HepG2 (cell line): Measurements from ENCODE around the gene OSBPL1A. TPM values are rescaled to one million over a fixed set of nuclear protein-coding genes. Genes with fewer than 3 reads are reported as not detected.

ENCODE experiments used
- EHMT2 ChIP-seq: fragments of 200-600 bp; sonication (generic); IDR thresholded peaks from 2 replicates; pipeline ENCODE4 v1.7.0; 2017; ENCODE audit warnings: antibody characterized with exemption, low read depth, low read length, borderline replicate concordance
- ELF4 ChIP-seq: sonication (generic); formaldehyde crosslinking; IDR thresholded peaks from 2 replicates; pipeline ENCODE4 v1.5.0; 2020; ENCODE audit warnings: missing genetic modification reagents, mild to moderate bottlenecking, moderate library complexity, borderline replicate concordance
- HMGXB4 ChIP-seq, 2 experiments: sonication (generic) in 1 of 2; formaldehyde crosslinking in 1 of 2; IDR thresholded peaks; 2 replicates each; pipeline versions ENCODE4 v1.4.0 to v1.6.1; 2018 to 2020; ENCODE audit warnings: missing genetic modification reagents in 2 of 2, borderline replicate concordance in 1 of 2, low read depth in 1 of 2, mild to moderate bottlenecking in 1 of 2, missing biosample characterization in 1 of 2
- MIXL1 ChIP-seq: IDR thresholded peaks from 2 replicates; pipeline ENCODE4 v1.6.1; 2016
- PCBP1 ChIP-seq: fragments of 200-400 bp; formaldehyde crosslinking; IDR thresholded peaks from 2 replicates; pipeline ENCODE4 v1.6.1; 2017; ENCODE audit warnings: mild to moderate bottlenecking, low read depth, low read length, borderline replicate concordance
- ZFP82 ChIP-seq: sonication (generic); formaldehyde crosslinking; IDR thresholded peaks from 2 replicates; pipeline ENCODE4 v1.5.1; 2020; ENCODE audit warnings: mild to moderate bottlenecking, missing genetic modification reagents, borderline replicate concordance
- ZNF276 ChIP-seq: sonication (generic); formaldehyde crosslinking; IDR thresholded peaks from 2 replicates; pipeline ENCODE4 v1.4.0; 2020; ENCODE audit warnings: mild to moderate bottlenecking, low read depth, missing genetic modification reagents
- ZNF839 ChIP-seq: sonication (generic); formaldehyde crosslinking; IDR thresholded peaks from 2 replicates; pipeline ENCODE4 v1.4.0; 2020; ENCODE audit warnings: missing genetic modification reagents, mild to moderate bottlenecking, borderline replicate concordance
- ZNF883 ChIP-seq: sonication (generic); formaldehyde crosslinking; IDR thresholded peaks from 2 replicates; pipeline ENCODE4 v1.5.1; 2020; ENCODE audit warnings: mild to moderate bottlenecking, missing genetic modification reagents; ENCODE audit errors: not compliant biosample characterization
- polyA plus RNA-seq, 8 experiments: library from polyadenylated mRNA; depleted of rRNA in 3 of 8; stranded (reverse) in 7 of 8; unstranded in 1 of 8; fragments of >200 nt; fragmentation: Illumina TruSeq in 4 of 8; extraction: Trizol in 4 of 8; gene quantifications; 2 replicates each; pipeline versions ENCODE4 v1.2.1 to v1.2.3, GENCODE V29; 2011 to 2016; ENCODE audit warnings: low read depth in 4 of 8, missing spikeins in 1 of 8, mixed read lengths in 1 of 8; ENCODE audit not compliant: insufficient read depth in 1 of 8
- total RNA-seq, 5 experiments: library from RNA; depleted of rRNA; stranded (reverse); fragments of >200 nt; fragmentation: Illumina TruSeq; extraction: Trizol; gene quantifications; 2 replicates each; pipeline ENCODE4 v1.2.3, GENCODE V29; 2016; ENCODE audit warnings: low read depth in 1 of 5
- TF ChIP-seq, protein P1 (sequence below): fragments of 450-650 bp; IDR thresholded peaks from 2 replicates; pipeline ENCODE4 v1.6.1; 2017; ENCODE audit warnings: mild to moderate bottlenecking
- TF ChIP-seq, protein P2 (sequence below): sonication (generic); formaldehyde crosslinking; IDR thresholded peaks from 2 replicates; pipeline ENCODE4 v1.4.0; 2020; ENCODE audit warnings: mild to moderate bottlenecking, missing genetic modification reagents, borderline replicate concordance
- TF ChIP-seq, protein P3 (sequence below): sonication (generic); formaldehyde crosslinking; IDR thresholded peaks from 2 replicates; pipeline ENCODE4 v1.8.1; 2023; ENCODE audit warnings: mild to moderate bottlenecking, moderate library complexity, missing genetic modification reagents
- TF ChIP-seq, protein P4 (sequence below): sonication (generic); formaldehyde crosslinking; IDR thresholded peaks from 2 replicates; pipeline ENCODE4 v1.4.0; 2020; ENCODE audit warnings: low read depth, mild to moderate bottlenecking, missing genetic modification reagents
- TF ChIP-seq, protein P5 (sequence below): sonication (generic); formaldehyde crosslinking; IDR thresholded peaks from 2 replicates; pipeline ENCODE4 v1.8.1; 2023; ENCODE audit warnings: mild to moderate bottlenecking, missing genetic modification reagents, borderline replicate concordance

Gene OSBPL1A
- total and polyA plus RNA-seq, 2 of the 13 experiments (the other 11 are each of a cell fraction or from before 2014, with no cell fraction given): 0.02 TPM; not detected in 1

DNA sequence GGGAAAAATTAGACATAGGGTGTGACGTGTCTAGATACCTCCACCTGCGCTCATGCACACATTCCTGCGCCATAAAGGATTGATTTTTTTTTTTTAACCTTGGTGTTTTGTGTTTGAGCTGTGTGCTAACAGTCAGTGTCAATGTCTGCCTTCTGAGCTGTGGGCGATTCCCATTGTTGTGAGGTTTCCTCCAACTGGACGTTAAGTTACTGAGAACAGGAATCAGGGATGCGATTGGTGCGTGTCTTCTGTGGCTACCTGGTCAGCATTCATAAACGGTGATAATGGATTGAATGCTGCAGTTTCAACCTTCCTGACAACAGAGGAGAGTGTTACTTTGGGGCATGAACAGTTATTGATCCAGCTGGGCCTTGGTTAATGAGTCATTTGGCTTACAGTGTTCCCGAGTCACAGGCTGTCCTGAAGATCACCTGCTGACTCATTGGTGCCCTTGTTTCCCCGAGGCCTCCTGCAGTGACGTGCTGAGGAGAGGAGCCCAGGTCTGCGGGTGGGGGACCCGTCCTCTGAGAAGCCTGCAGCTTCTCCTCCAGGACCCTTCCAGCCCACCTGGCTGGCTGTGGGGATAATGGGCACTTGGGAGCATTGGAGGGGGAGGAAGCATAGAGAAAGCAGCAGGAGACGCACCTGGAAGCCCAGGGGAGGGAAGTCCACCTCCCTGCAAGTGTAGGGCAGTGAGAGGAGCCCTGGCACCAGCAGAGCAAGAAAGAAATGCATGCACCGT is 284.6 kb downstream of the OSBPL1A start (continued):
- TF ChIP-seq, protein P1, sequence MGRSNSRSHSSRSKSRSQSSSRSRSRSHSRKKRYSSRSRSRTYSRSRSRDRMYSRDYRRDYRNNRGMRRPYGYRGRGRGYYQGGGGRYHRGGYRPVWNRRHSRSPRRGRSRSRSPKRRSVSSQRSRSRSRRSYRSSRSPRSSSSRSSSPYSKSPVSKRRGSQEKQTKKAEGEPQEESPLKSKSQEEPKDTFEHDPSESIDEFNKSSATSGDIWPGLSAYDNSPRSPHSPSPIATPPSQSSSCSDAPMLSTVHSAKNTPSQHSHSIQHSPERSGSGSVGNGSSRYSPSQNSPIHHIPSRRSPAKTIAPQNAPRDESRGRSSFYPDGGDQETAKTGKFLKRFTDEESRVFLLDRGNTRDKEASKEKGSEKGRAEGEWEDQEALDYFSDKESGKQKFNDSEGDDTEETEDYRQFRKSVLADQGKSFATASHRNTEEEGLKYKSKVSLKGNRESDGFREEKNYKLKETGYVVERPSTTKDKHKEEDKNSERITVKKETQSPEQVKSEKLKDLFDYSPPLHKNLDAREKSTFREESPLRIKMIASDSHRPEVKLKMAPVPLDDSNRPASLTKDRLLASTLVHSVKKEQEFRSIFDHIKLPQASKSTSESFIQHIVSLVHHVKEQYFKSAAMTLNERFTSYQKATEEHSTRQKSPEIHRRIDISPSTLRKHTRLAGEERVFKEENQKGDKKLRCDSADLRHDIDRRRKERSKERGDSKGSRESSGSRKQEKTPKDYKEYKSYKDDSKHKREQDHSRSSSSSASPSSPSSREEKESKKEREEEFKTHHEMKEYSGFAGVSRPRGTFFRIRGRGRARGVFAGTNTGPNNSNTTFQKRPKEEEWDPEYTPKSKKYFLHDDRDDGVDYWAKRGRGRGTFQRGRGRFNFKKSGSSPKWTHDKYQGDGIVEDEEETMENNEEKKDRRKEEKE: no peak
- TF ChIP-seq PCBP1 (no peak), ZNF883 (peak; percentile 20), ZFP82 (no peak), ZNF276 (no peak), HMGXB4 (CRISPR knock-in tag; IDR thresholded peaks at IDR 0.05; ENCODE audit: borderline replicate concordance in 1 of 2, low read depth in 1 of 2) (peak; percentile 43 to 60; a peak in 2 of 4 replicates), EHMT2 (peak; percentile 44; the same call in 1 of the 2 replicates), MIXL1 (CRISPR knock-in tag) (peak; percentile 86), ELF4 (CRISPR knock-in tag) (no peak), ZNF839 (CRISPR knock-in tag) (no peak)
- TF ChIP-seq, protein P2, sequence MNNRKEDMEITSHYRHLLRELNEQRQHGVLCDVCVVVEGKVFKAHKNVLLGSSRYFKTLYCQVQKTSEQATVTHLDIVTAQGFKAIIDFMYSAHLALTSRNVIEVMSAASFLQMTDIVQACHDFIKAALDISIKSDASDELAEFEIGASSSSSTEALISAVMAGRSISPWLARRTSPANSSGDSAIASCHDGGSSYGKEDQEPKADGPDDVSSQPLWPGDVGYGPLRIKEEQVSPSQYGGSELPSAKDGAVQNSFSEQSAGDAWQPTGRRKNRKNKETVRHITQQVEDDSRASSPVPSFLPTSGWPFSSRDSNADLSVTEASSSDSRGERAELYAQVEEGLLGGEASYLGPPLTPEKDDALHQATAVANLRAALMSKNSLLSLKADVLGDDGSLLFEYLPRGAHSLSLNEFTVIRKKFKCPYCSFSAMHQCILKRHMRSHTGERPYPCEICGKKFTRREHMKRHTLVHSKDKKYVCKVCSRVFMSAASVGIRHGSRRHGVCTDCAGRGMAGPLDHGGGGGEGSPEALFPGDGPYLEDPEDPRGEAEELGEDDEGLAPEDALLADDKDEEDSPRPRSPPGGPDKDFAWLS (CRISPR knock-in tag): no peak
- TF ChIP-seq, protein P3, sequence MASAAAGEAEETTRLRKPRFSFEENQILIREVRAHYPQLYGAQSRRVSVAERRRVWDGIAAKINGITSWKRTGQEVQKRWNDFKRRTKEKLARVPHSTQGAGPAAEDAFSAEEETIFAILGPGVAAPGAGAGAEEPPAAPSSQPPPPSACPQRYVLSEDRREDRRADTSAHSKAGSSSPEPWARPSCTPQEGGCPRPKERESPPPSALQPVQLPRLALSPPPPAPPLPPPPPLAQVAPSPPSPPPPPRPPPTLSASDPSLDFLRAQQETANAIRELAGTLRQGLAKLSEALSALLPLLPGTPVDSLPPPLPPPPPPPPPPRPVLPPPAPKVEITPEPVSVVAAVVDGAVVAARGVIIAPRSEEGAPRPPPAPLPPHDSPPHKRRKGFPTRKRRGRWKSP: no peak
- TF ChIP-seq, protein P4, sequence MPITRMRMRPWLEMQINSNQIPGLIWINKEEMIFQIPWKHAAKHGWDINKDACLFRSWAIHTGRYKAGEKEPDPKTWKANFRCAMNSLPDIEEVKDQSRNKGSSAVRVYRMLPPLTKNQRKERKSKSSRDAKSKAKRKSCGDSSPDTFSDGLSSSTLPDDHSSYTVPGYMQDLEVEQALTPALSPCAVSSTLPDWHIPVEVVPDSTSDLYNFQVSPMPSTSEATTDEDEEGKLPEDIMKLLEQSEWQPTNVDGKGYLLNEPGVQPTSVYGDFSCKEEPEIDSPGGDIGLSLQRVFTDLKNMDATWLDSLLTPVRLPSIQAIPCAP (CRISPR knock-in tag): no peak
- TF ChIP-seq, protein P5, sequence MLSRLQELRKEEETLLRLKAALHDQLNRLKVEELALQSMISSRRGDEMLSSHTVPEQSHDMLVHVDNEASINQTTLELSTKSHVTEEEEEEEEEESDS (CRISPR knock-in tag): no peak
